Activated T-helper 1 cell treated with anti-CD3 and anti-CD28 coated beads, Interleukin-12 subunit alpha, Interleukin-12 subunit beta, Interleukin-2, Interleukin-4 antibody, amounts not matched to agents 30 ng/mL and 10 ng/mL and 1 ng/mL, durations not matched to agents 14 hours and 24 hours and 36 hours (primary cell): Measurements from ENCODE around the gene SNCAIP. TPM values are rescaled to one million over a fixed set of nuclear protein-coding genes. Genes with fewer than 3 reads are reported as not detected.

Source experiments
- DNase-seq: peaks from one replicate; pipeline ENCODE4 v3.0.0; 2021; ENCODE audit warnings: low spot score
- H3K27ac Mint-ChIP-seq: one replicate; pipeline ENCODE4 v1.8.0; 2021; ENCODE audit warnings: mild to moderate bottlenecking, mixed read lengths
- H3K27me3 Mint-ChIP-seq: one replicate; pipeline ENCODE4 v1.8.0; 2022; ENCODE audit warnings: mild to moderate bottlenecking, moderate library complexity, mixed read lengths; ENCODE audit not compliant: insufficient read depth
- H3K36me3 Mint-ChIP-seq: one replicate; pipeline ENCODE4 v1.8.0; 2021; ENCODE audit warnings: low read depth, mixed read lengths
- H3K4me1 Mint-ChIP-seq: one replicate; pipeline ENCODE4 v1.8.0; 2021; ENCODE audit warnings: low read depth, mixed read lengths
- H3K4me3 Mint-ChIP-seq: one replicate; pipeline ENCODE4 v1.8.0; 2021; ENCODE audit warnings: mild to moderate bottlenecking, moderate library complexity, mixed read lengths
- H3K9me3 Mint-ChIP-seq: one replicate; pipeline ENCODE4 v1.8.0; 2021; ENCODE audit warnings: mixed read lengths
- intact Hi-C: fragments of 100-400 bp; cut with micrococcal nuclease; formaldehyde crosslinking; loops from one replicate; pipeline ENCODE4 v1.15.1; 2024
- total RNA-seq: library from RNA; stranded (reverse); gene quantifications from 2 replicates; pipeline ENCODE4 v1.2.3, GENCODE V29; 2022

The SNCAIP gene
- total RNA-seq, 1 donor from 2014 or later = not detected

- no peaks in the 10 kb centered on the region for H3K9me3 Mint-ChIP-seq
- no peaks in the 10 kb centered on the region for H3K27me3 Mint-ChIP-seq
- intact Hi-C loops = no loop called here
- H3K27ac Mint-ChIP-seq = no peak overlapping the region
- H3K36me3 Mint-ChIP-seq = no peaks in the 10 kb centered on the region
- no peak for DNase-seq
- H3K4me1 Mint-ChIP-seq = no peaks in the 10 kb centered on the region
- H3K4me3 Mint-ChIP-seq = no peak overlapping the region
These were observed 118.2 kb downstream of the SNCAIP start for GRCh38 chr5:122430319-122430586.

- no peaks in the 10 kb centered on the region for H3K36me3 Mint-ChIP-seq
- intact Hi-C loops = no loop called here
- no peak for DNase-seq
- no peaks in the 10 kb centered on the region for H3K27me3 Mint-ChIP-seq
- no peak overlapping the region for H3K4me3 Mint-ChIP-seq
- H3K27ac Mint-ChIP-seq = no peak overlapping the region
- no peaks in the 10 kb centered on the region for H3K4me1 Mint-ChIP-seq
- H3K9me3 Mint-ChIP-seq = no peaks in the 10 kb centered on the region
These were observed 119.3 kb downstream of the SNCAIP start for GRCh38 chr5:122431298-122431697.

GRCh38 chr5:122434205-122434970, 122.4 kb downstream of the SNCAIP start:
- no peaks in the 10 kb centered on the region for H3K27me3 Mint-ChIP-seq
- intact Hi-C loops = no loop called here
- H3K4me3 Mint-ChIP-seq = no peak overlapping the region
- no peak for DNase-seq
- H3K27ac Mint-ChIP-seq = no peak overlapping the region
- no peaks in the 10 kb centered on the region for H3K9me3 Mint-ChIP-seq
- no peaks in the 10 kb centered on the region for H3K36me3 Mint-ChIP-seq
- no peaks in the 10 kb centered on the region for H3K4me1 Mint-ChIP-seq

- Mint-ChIP-seq H3K36me3 (no peaks in the 10 kb centered on the region), H3K27me3 (no peaks in the 10 kb centered on the region), H3K27ac (no peak overlapping the region), H3K4me3 (no peak overlapping the region), H3K9me3 (no peaks in the 10 kb centered on the region), H3K4me1 (no peaks in the 10 kb centered on the region)
- intact Hi-C loops = no loop called here
- DNase-seq = no peak
These were observed 123.2 kb downstream of the SNCAIP start for GRCh38 chr5:122435234-122435633.

GRCh38 chr5:122435761-122436160, 123.7 kb downstream of the SNCAIP start:
- no peak for DNase-seq
- intact Hi-C loops = no loop called here
- H3K36me3 Mint-ChIP-seq = no peaks in the 10 kb centered on the region
- no peaks in the 10 kb centered on the region for H3K27me3 Mint-ChIP-seq
- H3K4me1 Mint-ChIP-seq = no peaks in the 10 kb centered on the region
- H3K9me3 Mint-ChIP-seq = no peaks in the 10 kb centered on the region
- H3K27ac Mint-ChIP-seq = no peak overlapping the region
- no peak overlapping the region for H3K4me3 Mint-ChIP-seq

GRCh38 chr5:122436615-122437014, 124.6 kb downstream of the SNCAIP start:
- intact Hi-C loops = no loop called here
- H3K27me3 Mint-ChIP-seq = no peaks in the 10 kb centered on the region
- H3K27ac Mint-ChIP-seq = no peak overlapping the region
- no peaks in the 10 kb centered on the region for H3K4me1 Mint-ChIP-seq
- H3K4me3 Mint-ChIP-seq = no peak overlapping the region
- H3K9me3 Mint-ChIP-seq = no peaks in the 10 kb centered on the region
- H3K36me3 Mint-ChIP-seq = no peaks in the 10 kb centered on the region
- DNase-seq = no peak

- intact Hi-C loops = no loop called here
- Mint-ChIP-seq H3K27ac (no peak overlapping the region), H3K4me3 (no peak overlapping the region), H3K9me3 (no peaks in the 10 kb centered on the region), H3K27me3 (no peaks in the 10 kb centered on the region), H3K4me1 (no peaks in the 10 kb centered on the region), H3K36me3 (no peaks in the 10 kb centered on the region)
- DNase-seq = no peak
These were observed 127.6 kb downstream of the SNCAIP start for GRCh38 chr5:122439645-122440044.

- Mint-ChIP-seq H3K36me3 (no peaks in the 10 kb centered on the region), H3K4me3 (no peak overlapping the region), H3K9me3 (no peaks in the 10 kb centered on the region), H3K4me1 (no peaks in the 10 kb centered on the region), H3K27ac (no peak overlapping the region), H3K27me3 (no peaks in the 10 kb centered on the region)
- intact Hi-C loops = no loop called here
- no peak for DNase-seq
These were observed 130.9 kb downstream of the SNCAIP start for GRCh38 chr5:122442938-122443337.

GRCh38 chr5:122444411-122444810, 132.4 kb downstream of the SNCAIP start:
- H3K4me1 Mint-ChIP-seq = no peaks in the 10 kb centered on the region
- no peaks in the 10 kb centered on the region for H3K36me3 Mint-ChIP-seq
- DNase-seq = no peak
- H3K9me3 Mint-ChIP-seq = no peaks in the 10 kb centered on the region
- no peaks in the 10 kb centered on the region for H3K27me3 Mint-ChIP-seq
- H3K4me3 Mint-ChIP-seq = no peak overlapping the region
- no peak overlapping the region for H3K27ac Mint-ChIP-seq
- intact Hi-C loops = no loop called here

GRCh38 chr5:122445070-122445469, 133.0 kb downstream of the SNCAIP start:
- no peak for DNase-seq
- H3K9me3 Mint-ChIP-seq = no peaks in the 10 kb centered on the region
- intact Hi-C loops = no loop called here
- H3K4me3 Mint-ChIP-seq = no peak overlapping the region
- no peaks in the 10 kb centered on the region for H3K27me3 Mint-ChIP-seq
- no peak overlapping the region for H3K27ac Mint-ChIP-seq
- no peaks in the 10 kb centered on the region for H3K36me3 Mint-ChIP-seq
- no peaks in the 10 kb centered on the region for H3K4me1 Mint-ChIP-seq

- Mint-ChIP-seq H3K36me3 (no peaks in the 10 kb centered on the region), H3K27ac (no peak overlapping the region), H3K27me3 (no peaks in the 10 kb centered on the region), H3K4me1 (no peaks in the 10 kb centered on the region), H3K9me3 (no peaks in the 10 kb centered on the region), H3K4me3 (no peak overlapping the region)
- DNase-seq = no peak
- intact Hi-C loops = no loop called here
These were observed 135.0 kb downstream of the SNCAIP start for GRCh38 chr5:122447072-122447471.

GRCh38 chr5:122447879-122448278, 135.8 kb downstream of the SNCAIP start:
- Mint-ChIP-seq H3K4me1 (no peaks in the 10 kb centered on the region), H3K9me3 (no peaks in the 10 kb centered on the region), H3K27ac (no peak overlapping the region), H3K27me3 (no peaks in the 10 kb centered on the region), H3K4me3 (no peak overlapping the region), H3K36me3 (no peaks in the 10 kb centered on the region)
- no peak for DNase-seq
- intact Hi-C loops = no loop called here

- H3K9me3 Mint-ChIP-seq = no peaks in the 10 kb centered on the region
- DNase-seq = no peak
- H3K36me3 Mint-ChIP-seq = no peaks in the 10 kb centered on the region
- H3K4me1 Mint-ChIP-seq = no peaks in the 10 kb centered on the region
- no peaks in the 10 kb centered on the region for H3K27me3 Mint-ChIP-seq
- H3K27ac Mint-ChIP-seq = no peak overlapping the region
- intact Hi-C loops = no loop called here
- no peak overlapping the region for H3K4me3 Mint-ChIP-seq
These were observed 142.5 kb downstream of the SNCAIP start for GRCh38 chr5:122454541-122454940.

- intact Hi-C loops = no loop called here
These were observed 143.9 kb downstream of the SNCAIP start for GRCh38 chr5:122455939-122456338.

More at GRCh38 chr5:122455939-122456338, 143.9 kb downstream of the SNCAIP start:
- H3K27me3 Mint-ChIP-seq = no peaks in the 10 kb centered on the region
- H3K4me1 Mint-ChIP-seq = no peaks in the 10 kb centered on the region
- H3K27ac Mint-ChIP-seq = no peak overlapping the region
- DNase-seq = no peak
- no peaks in the 10 kb centered on the region for H3K36me3 Mint-ChIP-seq
- H3K4me3 Mint-ChIP-seq = no peak overlapping the region
- no peaks in the 10 kb centered on the region for H3K9me3 Mint-ChIP-seq
